Natural killer cell (primary cell): ENCODE results near the gene S100B. TPM values are rescaled to one million over a fixed set of nuclear protein-coding genes. Genes with fewer than 3 reads are reported as not detected.

ENCODE experiments used
- ATAC-seq, 3 donors: fragments of 150-1000 bp in 2 of 3; fragments of 200-7000 bp in 1 of 3; cut with Tn5 transposase; 1 replicate in 1 of 3; 2 replicates in 2 of 3; pipeline ENCODE4 v1.10.0; 2021; ENCODE audit warnings: mild to moderate bottlenecking in 2 of 3, moderate library complexity in 2 of 3
- DNase-seq, 2 donors: peaks; one replicate each; pipeline versions ENCODE4 v3.0.0 to v3.0.0-alpha.2; 2013 to 2021; ENCODE audit warnings: mixed read lengths in 1 of 2
- H3K27ac ChIP-seq: one replicate; pipeline ENCODE4 v1.5.1; 2013; ENCODE audit warnings: mild to moderate bottlenecking, low read length
- H3K27me3 ChIP-seq: one replicate; pipeline ENCODE4 v1.6.1; 2013; ENCODE audit warnings: low read length; ENCODE audit not compliant: control insufficient read depth, insufficient read depth
- H3K36me3 ChIP-seq: one replicate; pipeline ENCODE4 v1.6.1; 2013; ENCODE audit warnings: low read length; ENCODE audit not compliant: control insufficient read depth, insufficient read depth
- H3K4me1 ChIP-seq: one replicate; pipeline ENCODE4 v1.6.1; 2013; ENCODE audit warnings: low read length; ENCODE audit not compliant: control insufficient read depth, insufficient read depth
- H3K4me3 ChIP-seq: one replicate; pipeline ENCODE4 v1.5.1; 2013; ENCODE audit warnings: low read length
- H3K9me3 ChIP-seq: one replicate; pipeline ENCODE4 v1.6.1; 2013; ENCODE audit warnings: low read length; ENCODE audit not compliant: control insufficient read depth, insufficient read depth
- H3K27ac Mint-ChIP-seq, 2 donors: one replicate each; pipeline ENCODE4 v1.8.0; 2022; ENCODE audit warnings: mild to moderate bottlenecking in 2 of 2, mixed read lengths in 2 of 2, moderate library complexity in 1 of 2
- H3K27me3 Mint-ChIP-seq, 2 donors: one replicate each; pipeline ENCODE4 v1.8.0; 2022; ENCODE audit warnings: low read depth in 2 of 2, mixed read lengths in 2 of 2
- H3K36me3 Mint-ChIP-seq: one replicate; pipeline ENCODE4 v1.8.0; 2022; ENCODE audit warnings: mixed read lengths
- H3K4me1 Mint-ChIP-seq, 2 donors: one replicate each; pipeline ENCODE4 v1.8.0; 2022; ENCODE audit warnings: mixed read lengths in 2 of 2
- H3K4me3 Mint-ChIP-seq: one replicate; pipeline ENCODE4 v1.8.0; 2022; ENCODE audit warnings: mild to moderate bottlenecking, moderate library complexity, mixed read lengths
- H3K9me3 Mint-ChIP-seq, 2 donors: one replicate each; pipeline ENCODE4 v1.8.0; 2022; ENCODE audit warnings: mixed read lengths in 2 of 2
- WGBS: methylation state at CpG from one replicate; pipeline ENCODE4 v1.1.7; 2013; ENCODE audit warnings: missing lambda C conversion rate; ENCODE audit not compliant: insufficient coverage; 5-methylcytosine and 5-hydroxymethylcytosine counted together
- intact Hi-C: fragments of 100-400 bp; cut with micrococcal nuclease; formaldehyde crosslinking; loops from one replicate; pipeline ENCODE4 v1.14.2; 2022
- total RNA-seq, 4 donors: library from RNA; stranded (reverse); fragments of 120-200 nt in 1 of 4; gene quantifications; one replicate each; pipeline versions ENCODE4 v1.2.3 to v1.2.4, GENCODE V29; 2013 to 2022
- TF ChIP-seq, protein P1 (sequence below): fragments of 200-600 bp; IDR thresholded peaks from one replicate; pipeline ENCODE4 v1.8.0; 2022; ENCODE audit warnings: antibody characterized with exemption

Gene S100B
- total RNA-seq, 3 donors from 2014 or later (not counting 1 experiment from before 2014, with no cell fraction given): 4.0 to 58.9 TPM; not detected in 1

DNA sequence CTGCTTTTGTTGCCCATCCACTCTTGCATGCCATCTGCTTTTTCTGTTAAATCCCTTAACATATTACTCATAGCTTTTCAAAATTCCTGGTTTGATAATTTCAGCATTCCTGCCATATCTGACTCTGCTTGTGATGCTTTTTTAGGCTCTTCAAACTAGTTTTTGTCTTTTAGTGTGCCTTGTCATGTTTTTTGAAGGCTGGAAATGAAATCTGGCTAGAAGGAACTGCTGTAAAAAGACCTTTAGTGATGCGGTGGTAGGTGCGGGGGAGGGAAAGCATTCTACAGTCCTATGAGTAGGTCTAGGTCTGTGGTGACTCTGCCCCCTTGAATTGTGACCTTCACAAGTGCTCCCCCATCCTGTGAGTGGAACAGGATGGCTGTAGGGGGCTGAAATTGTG is 15.0 kb upstream of the S100B start:
- intact Hi-C loops: no loop called here
- Histone ChIP-seq H3K36me3 (no peaks in the 10 kb centered on the region), H3K4me3 (no peak overlapping the region), H3K9me3 (no peaks in the 10 kb centered on the region), H3K27ac (no peak overlapping the region), H3K27me3 (no peaks in the 10 kb centered on the region), H3K4me1 (peaks cover 46% of the 10 kb centered on the region)
- Mint-ChIP-seq H3K4me1 (peaks cover 29 to 76% of the 10 kb centered on the region in 2 donors), H3K4me3 (no peak overlapping the region), H3K36me3 (no peaks in the 10 kb centered on the region), H3K9me3 (no peaks in the 10 kb centered on the region), H3K27ac (peak overlapping the region in 1 of 2 donors; percentile 89), H3K27me3 (no peaks in the 10 kb centered on the region)
- DNase-seq (no peak), ATAC-seq (no peak)
- TF ChIP-seq, protein P1, sequence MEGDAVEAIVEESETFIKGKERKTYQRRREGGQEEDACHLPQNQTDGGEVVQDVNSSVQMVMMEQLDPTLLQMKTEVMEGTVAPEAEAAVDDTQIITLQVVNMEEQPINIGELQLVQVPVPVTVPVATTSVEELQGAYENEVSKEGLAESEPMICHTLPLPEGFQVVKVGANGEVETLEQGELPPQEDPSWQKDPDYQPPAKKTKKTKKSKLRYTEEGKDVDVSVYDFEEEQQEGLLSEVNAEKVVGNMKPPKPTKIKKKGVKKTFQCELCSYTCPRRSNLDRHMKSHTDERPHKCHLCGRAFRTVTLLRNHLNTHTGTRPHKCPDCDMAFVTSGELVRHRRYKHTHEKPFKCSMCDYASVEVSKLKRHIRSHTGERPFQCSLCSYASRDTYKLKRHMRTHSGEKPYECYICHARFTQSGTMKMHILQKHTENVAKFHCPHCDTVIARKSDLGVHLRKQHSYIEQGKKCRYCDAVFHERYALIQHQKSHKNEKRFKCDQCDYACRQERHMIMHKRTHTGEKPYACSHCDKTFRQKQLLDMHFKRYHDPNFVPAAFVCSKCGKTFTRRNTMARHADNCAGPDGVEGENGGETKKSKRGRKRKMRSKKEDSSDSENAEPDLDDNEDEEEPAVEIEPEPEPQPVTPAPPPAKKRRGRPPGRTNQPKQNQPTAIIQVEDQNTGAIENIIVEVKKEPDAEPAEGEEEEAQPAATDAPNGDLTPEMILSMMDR: no peak
- 91% methylated on average over 2 of the region's 2 CpGs for WGBS

DNA sequence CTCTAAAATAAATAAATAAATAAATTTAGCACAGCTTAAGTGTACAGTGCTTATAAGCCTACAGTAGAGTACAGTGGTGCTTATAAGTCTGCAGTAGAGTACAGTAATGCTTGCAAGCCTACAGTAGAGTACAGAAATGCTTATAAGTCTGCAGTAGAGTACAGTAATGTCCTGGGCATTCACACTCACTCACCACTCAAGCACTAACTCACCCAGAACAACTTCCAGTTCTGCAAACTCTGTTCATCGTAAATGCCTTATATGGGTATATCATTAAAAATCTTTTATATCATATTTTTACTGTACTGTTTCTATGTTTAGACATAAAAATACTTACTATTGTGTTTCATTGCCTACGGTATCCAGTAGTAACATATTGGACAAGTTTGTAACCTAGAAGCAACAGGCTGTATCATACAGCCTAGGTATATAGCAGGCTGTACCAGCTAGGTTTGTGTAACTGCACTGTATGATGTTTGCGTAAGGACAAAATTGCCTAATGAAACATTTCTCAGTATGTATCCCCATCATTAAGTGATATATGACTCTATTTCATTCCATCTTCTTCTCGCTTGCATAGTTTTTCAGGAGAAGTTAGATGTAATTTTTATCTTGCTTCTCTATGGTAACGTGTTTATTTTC is 14.0 kb upstream of the S100B start:
- peaks cover 29 to 80% of the 10 kb centered on the region in 2 donors for H3K4me1 Mint-ChIP-seq
- no peak for DNase-seq
- Histone ChIP-seq H3K36me3 (no peaks in the 10 kb centered on the region), H3K4me1 (peaks cover 37% of the 10 kb centered on the region), H3K27me3 (no peaks in the 10 kb centered on the region), H3K9me3 (no peaks in the 10 kb centered on the region), H3K27ac (no peak overlapping the region), H3K4me3 (no peak overlapping the region)
- H3K27me3 Mint-ChIP-seq: no peaks in the 10 kb centered on the region
- WGBS: 100% methylated on average over 2 of the region's 5 CpGs
- no peak for ATAC-seq
- peak overlapping the region in 1 of 2 donors; percentile 89 for H3K27ac Mint-ChIP-seq
- intact Hi-C loops: no loop called here
- TF ChIP-seq, protein P1: no peak
- H3K4me3 Mint-ChIP-seq: no peak overlapping the region
- no peaks in the 10 kb centered on the region for H3K9me3 Mint-ChIP-seq
- H3K36me3 Mint-ChIP-seq: no peaks in the 10 kb centered on the region

DNA sequence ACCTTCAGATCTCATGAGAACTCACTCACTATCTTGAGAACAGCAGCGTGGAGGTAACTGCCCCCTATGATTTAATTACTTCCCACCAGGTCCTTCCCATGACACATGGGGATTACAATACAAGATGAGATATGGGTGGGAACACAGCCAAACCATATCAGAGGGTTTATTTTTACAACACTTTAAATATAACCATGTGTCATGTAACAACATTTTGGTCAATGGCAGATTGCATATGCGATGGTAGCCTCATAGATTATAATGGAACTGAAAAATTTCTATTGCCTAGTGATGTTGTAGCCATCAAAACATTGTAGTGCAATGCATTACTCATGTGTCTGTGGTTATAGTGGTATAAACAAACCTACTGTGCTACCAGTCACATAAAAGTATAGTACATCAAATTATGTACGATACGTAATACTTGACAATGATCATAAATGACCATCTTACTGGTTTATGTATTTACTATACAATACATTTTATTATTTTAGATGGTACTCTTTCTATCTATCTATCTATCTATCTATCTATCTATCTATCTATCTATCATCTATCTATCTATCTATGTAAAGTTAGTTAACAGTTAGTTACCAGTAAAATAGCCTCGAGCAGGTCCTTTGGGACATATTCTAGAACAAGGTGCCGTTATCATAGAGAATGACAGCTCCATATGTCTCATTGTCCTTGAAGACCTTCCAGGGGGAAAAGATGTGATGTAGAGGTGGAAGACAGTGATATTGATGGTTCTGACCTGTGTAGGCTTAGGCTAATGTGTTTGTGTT is 12.6 kb upstream of the S100B start:
- ATAC-seq (peak in 2 of 3 donors; percentile 33 to 55), DNase-seq (no peak)
- Mint-ChIP-seq H3K27ac (peak overlapping the region in 1 of 2 donors; percentile 6), H3K36me3 (no peaks in the 10 kb centered on the region), H3K9me3 (no peaks in the 10 kb centered on the region), H3K4me3 (no peak overlapping the region), H3K27me3 (no peaks in the 10 kb centered on the region), H3K4me1 (peaks cover 22 to 73% of the 10 kb centered on the region in 2 donors)
- Histone ChIP-seq H3K9me3 (no peaks in the 10 kb centered on the region), H3K27me3 (no peaks in the 10 kb centered on the region), H3K4me1 (peaks cover 25% of the 10 kb centered on the region), H3K27ac (no peak overlapping the region), H3K4me3 (no peak overlapping the region), H3K36me3 (no peaks in the 10 kb centered on the region)
- 80% methylated on average over 3 of the region's 6 CpGs for WGBS
- intact Hi-C loops: no loop called here
- TF ChIP-seq, protein P1: no peak
